ENCODE results near the gene TMEM119. TPM values are rescaled to one million over a fixed set of nuclear protein-coding genes. Genes with fewer than 3 reads are reported as not detected.

The TMEM119 gene
- polyA plus RNA-seq, 1 of the 3 experiments (the other 2 are of a cell fraction), result 25.7 TPM

DNA sequence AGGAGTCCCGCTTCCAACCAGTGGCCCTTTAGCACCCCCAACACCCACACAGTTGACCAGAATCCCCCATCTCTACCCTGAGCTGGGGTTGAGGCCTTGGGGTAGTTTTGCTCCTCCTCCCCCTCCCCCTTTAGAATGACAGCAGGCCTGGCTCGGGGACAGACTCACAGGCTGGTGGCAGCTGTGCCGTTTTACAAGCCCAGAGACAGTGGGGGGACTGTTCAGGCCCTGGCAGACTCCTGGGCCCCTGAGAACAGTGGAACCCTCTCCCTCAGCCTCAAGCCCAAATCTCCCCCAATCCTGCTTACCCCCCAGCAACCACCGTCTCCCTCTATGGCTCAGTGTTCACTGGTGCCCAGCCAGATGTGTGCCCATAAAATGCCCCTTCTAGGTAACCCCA is 10.1 kb downstream of the TMEM119 start:
- Histone ChIP-seq H4K20me1 (ENCODE audit: insufficient read depth) (no peaks in the 10 kb centered on the region), H3K36me3 (replicated peaks in 1 of 2; ENCODE audit: control insufficient read depth in 1 of 2, insufficient read depth in 2 of 2, low read length in 1 of 2) (peaks cover 0 to 2% of the 10 kb centered on the region in 2 experiments), H3K9me2 (no peaks in the 10 kb centered on the region), H3K9me3 (no peaks in the 10 kb centered on the region), H3K79me2 (ENCODE audit: insufficient read depth) (no peaks in the 10 kb centered on the region), H3K4me1 (ENCODE audit: control insufficient read depth in 1 of 2, insufficient read depth in 2 of 2, low read depth in 1 of 2, low read length in 1 of 2) (peaks cover 0 to 20% of the 10 kb centered on the region in 2 experiments; a peak in 1 of 4 replicates), H2AFZ (ENCODE audit: low read depth) (no peak overlapping the region), H3F3A (replicated peaks; ENCODE audit: insufficient read depth) (no peaks in the 10 kb centered on the region), H3K4me3 (ENCODE audit: low read depth in 2 of 2, low read length in 1 of 2) (no peak overlapping the region), H3K9ac (no peak overlapping the region), H3K4me2 (no peak overlapping the region), H3K27ac (ENCODE audit: low read depth in 2 of 2, low read length in 1 of 2) (no peak overlapping the region), H3K27me3 (ENCODE audit: insufficient read depth) (no peaks in the 10 kb centered on the region)
- WGBS (ENCODE audit: low lambda C conversion rate), result 69% methylated on average over 4 of the region's 4 CpGs
- TF ChIP-seq ELF1 (IDR thresholded peaks at IDR 0.05) (no peak), TEAD4 (IDR thresholded peaks at IDR 0.05; ENCODE audit: borderline replicate concordance, insufficient read depth) (no peak)
- TF ChIP-seq, protein P1, sequence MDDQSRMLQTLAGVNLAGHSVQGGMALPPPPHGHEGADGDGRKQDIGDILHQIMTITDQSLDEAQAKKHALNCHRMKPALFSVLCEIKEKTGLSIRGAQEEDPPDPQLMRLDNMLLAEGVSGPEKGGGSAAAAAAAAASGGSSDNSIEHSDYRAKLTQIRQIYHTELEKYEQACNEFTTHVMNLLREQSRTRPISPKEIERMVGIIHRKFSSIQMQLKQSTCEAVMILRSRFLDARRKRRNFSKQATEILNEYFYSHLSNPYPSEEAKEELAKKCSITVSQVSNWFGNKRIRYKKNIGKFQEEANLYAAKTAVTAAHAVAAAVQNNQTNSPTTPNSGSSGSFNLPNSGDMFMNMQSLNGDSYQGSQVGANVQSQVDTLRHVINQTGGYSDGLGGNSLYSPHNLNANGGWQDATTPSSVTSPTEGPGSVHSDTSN (IDR thresholded peaks at IDR 0.05), result no peak
- TF ChIP-seq, protein P2, sequence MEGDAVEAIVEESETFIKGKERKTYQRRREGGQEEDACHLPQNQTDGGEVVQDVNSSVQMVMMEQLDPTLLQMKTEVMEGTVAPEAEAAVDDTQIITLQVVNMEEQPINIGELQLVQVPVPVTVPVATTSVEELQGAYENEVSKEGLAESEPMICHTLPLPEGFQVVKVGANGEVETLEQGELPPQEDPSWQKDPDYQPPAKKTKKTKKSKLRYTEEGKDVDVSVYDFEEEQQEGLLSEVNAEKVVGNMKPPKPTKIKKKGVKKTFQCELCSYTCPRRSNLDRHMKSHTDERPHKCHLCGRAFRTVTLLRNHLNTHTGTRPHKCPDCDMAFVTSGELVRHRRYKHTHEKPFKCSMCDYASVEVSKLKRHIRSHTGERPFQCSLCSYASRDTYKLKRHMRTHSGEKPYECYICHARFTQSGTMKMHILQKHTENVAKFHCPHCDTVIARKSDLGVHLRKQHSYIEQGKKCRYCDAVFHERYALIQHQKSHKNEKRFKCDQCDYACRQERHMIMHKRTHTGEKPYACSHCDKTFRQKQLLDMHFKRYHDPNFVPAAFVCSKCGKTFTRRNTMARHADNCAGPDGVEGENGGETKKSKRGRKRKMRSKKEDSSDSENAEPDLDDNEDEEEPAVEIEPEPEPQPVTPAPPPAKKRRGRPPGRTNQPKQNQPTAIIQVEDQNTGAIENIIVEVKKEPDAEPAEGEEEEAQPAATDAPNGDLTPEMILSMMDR (IDR thresholded peaks at IDR 0.05), result no peak
- POLR2A ChIA-PET, result no interaction called here
- CTCF ChIA-PET, result interaction anchor here (3.5 kb wide), 1 partner anchor 30 kb away, joined by 21 read pairs; no protein-coding TSS in a partner anchor
- peak; percentile 39 for DNase-seq

DNA sequence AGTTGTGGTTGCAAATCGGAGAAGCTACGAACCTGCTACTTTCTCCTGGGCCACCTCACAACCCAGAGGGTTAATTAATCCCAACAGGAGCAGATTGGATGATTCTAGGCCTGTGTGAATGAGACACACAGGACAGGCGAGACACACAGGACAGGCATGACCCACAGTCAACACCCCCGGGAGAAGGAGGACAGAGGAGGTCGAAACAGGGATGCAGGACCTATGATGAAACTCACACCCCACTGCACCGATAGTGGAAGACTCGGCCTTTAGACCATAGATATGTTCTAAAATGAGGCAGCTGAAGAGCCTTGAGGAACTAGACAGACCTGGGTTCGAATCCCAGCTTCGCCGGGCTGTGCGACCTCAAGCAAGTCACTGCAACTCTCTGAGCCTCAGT is 11.6 kb downstream of the TMEM119 start:
- CTCF ChIA-PET, result interaction anchor here (0.9 to 1.5 kb wide), 3 partner anchors 16 to 32 kb away, joined by 3 to 9 read pairs (median 3); no protein-coding TSS in a partner anchor

More for the DNA sequence above, 11.6 kb downstream of the TMEM119 start:
- Histone ChIP-seq H3K9me3 (no peaks in the 10 kb centered on the region), H4K20me1 (ENCODE audit: insufficient read depth) (no peaks in the 10 kb centered on the region), H3K9me2 (no peaks in the 10 kb centered on the region), H3K9ac (no peak overlapping the region), H3K79me2 (ENCODE audit: insufficient read depth) (no peaks in the 10 kb centered on the region), H3K27me3 (ENCODE audit: insufficient read depth) (no peaks in the 10 kb centered on the region), H2AFZ (ENCODE audit: low read depth) (no peak overlapping the region), H3F3A (replicated peaks; ENCODE audit: insufficient read depth) (no peaks in the 10 kb centered on the region), H3K4me1 (ENCODE audit: control insufficient read depth in 1 of 2, insufficient read depth in 2 of 2, low read depth in 1 of 2, low read length in 1 of 2) (peaks cover 0 to 20% of the 10 kb centered on the region in 2 experiments; a peak in 1 of 4 replicates), H3K27ac (ENCODE audit: low read depth in 2 of 2, low read length in 1 of 2) (no peak overlapping the region), H3K36me3 (replicated peaks in 1 of 2; ENCODE audit: control insufficient read depth in 1 of 2, insufficient read depth in 2 of 2, low read length in 1 of 2) (no peaks in the 10 kb centered on the region), H3K4me3 (ENCODE audit: low read depth in 2 of 2, low read length in 1 of 2) (no peak overlapping the region), H3K4me2 (no peak overlapping the region)
- 82% methylated on average over 9 of the region's 11 CpGs for WGBS (ENCODE audit: low lambda C conversion rate)
- POLR2A ChIA-PET, result no interaction called here
- DNase-seq, result peak; percentile 14
- TF ChIP-seq CHD2 (IDR thresholded peaks at IDR 0.05; ENCODE audit: low read length, partially characterized antibody) (no peak), YY1 (IDR thresholded peaks at IDR 0.05; ENCODE audit: low read depth) (no peak), EZH2phosphoT487 (IDR thresholded peaks at IDR 0.05; ENCODE audit: borderline replicate concordance, low read depth) (no peak), JUND (IDR thresholded peaks at IDR 0.05) (no peak), FOSL2 (IDR thresholded peaks at IDR 0.05; ENCODE audit: borderline replicate concordance, low read depth) (no peak)
- TF ChIP-seq, protein P3, sequence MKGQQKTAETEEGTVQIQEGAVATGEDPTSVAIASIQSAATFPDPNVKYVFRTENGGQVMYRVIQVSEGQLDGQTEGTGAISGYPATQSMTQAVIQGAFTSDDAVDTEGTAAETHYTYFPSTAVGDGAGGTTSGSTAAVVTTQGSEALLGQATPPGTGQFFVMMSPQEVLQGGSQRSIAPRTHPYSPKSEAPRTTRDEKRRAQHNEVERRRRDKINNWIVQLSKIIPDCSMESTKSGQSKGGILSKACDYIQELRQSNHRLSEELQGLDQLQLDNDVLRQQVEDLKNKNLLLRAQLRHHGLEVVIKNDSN (IDR thresholded peaks at IDR 0.05; ENCODE audit: borderline replicate concordance, low read depth), result no peak
- TF ChIP-seq, protein P4, sequence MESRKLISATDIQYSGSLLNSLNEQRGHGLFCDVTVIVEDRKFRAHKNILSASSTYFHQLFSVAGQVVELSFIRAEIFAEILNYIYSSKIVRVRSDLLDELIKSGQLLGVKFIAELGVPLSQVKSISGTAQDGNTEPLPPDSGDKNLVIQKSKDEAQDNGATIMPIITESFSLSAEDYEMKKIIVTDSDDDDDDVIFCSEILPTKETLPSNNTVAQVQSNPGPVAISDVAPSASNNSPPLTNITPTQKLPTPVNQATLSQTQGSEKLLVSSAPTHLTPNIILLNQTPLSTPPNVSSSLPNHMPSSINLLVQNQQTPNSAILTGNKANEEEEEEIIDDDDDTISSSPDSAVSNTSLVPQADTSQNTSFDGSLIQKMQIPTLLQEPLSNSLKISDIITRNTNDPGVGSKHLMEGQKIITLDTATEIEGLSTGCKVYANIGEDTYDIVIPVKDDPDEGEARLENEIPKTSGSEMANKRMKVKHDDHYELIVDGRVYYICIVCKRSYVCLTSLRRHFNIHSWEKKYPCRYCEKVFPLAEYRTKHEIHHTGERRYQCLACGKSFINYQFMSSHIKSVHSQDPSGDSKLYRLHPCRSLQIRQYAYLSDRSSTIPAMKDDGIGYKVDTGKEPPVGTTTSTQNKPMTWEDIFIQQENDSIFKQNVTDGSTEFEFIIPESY (IDR thresholded peaks at IDR 0.05; ENCODE audit: borderline replicate concordance, low read depth), result no peak
- TF ChIP-seq, protein P5, sequence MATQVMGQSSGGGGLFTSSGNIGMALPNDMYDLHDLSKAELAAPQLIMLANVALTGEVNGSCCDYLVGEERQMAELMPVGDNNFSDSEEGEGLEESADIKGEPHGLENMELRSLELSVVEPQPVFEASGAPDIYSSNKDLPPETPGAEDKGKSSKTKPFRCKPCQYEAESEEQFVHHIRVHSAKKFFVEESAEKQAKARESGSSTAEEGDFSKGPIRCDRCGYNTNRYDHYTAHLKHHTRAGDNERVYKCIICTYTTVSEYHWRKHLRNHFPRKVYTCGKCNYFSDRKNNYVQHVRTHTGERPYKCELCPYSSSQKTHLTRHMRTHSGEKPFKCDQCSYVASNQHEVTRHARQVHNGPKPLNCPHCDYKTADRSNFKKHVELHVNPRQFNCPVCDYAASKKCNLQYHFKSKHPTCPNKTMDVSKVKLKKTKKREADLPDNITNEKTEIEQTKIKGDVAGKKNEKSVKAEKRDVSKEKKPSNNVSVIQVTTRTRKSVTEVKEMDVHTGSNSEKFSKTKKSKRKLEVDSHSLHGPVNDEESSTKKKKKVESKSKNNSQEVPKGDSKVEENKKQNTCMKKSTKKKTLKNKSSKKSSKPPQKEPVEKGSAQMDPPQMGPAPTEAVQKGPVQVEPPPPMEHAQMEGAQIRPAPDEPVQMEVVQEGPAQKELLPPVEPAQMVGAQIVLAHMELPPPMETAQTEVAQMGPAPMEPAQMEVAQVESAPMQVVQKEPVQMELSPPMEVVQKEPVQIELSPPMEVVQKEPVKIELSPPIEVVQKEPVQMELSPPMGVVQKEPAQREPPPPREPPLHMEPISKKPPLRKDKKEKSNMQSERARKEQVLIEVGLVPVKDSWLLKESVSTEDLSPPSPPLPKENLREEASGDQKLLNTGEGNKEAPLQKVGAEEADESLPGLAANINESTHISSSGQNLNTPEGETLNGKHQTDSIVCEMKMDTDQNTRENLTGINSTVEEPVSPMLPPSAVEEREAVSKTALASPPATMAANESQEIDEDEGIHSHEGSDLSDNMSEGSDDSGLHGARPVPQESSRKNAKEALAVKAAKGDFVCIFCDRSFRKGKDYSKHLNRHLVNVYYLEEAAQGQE (IDR thresholded peaks at IDR 0.05; ENCODE audit: low read depth, low read length), result no peak
